GM12878 (cell line): ENCODE measurements around the gene RETN. TPM values are rescaled to one million over a fixed set of nuclear protein-coding genes. Genes with fewer than 3 reads are reported as not detected.
A peak's percentile ranks its signal among the peaks of the same experiment; 100 is the strongest.

Experiments
- ATAC-seq: fragments of 200-7000 bp; cut with Tn5 transposase; 3 replicates; pipeline ENCODE4 v1.9.1; 2020; ENCODE audit warnings: mild to moderate bottlenecking, moderate library complexity
- BruUV-seq: library from RNA; stranded (reverse); fragments of 400-500 nt; replicated peaks from 2 replicates; lab custom pipeline; 2021; lab: Mats Ljungman, UMichigan
- CTCF ChIA-PET: fragments of 300-600 bp; sonication (Branson Sonifier 250); formaldehyde crosslinking; extraction: SDS; loops from one replicate; lab custom pipeline; 2021; ENCODE audit warnings: inconsistent platforms; lab: Yijun Ruan, JAX
- POLR2A ChIA-PET: fragments of 350-600 bp; formaldehyde crosslinking; extraction: SDS; loops from one replicate; lab custom pipeline; 2021; ENCODE audit warnings: inconsistent platforms; lab: Charles Lee
- RAD21 ChIA-PET: fragments of 300-600 bp; sonication (Branson Sonifier 250); formaldehyde crosslinking; loops from one replicate; lab custom pipeline; 2023; ENCODE audit warnings: antibody characterized with exemption; ENCODE audit not compliant: unreplicated experiment; lab: Charles Lee
- SMC1A ChIA-PET: fragments of 300-600 bp; sonication (Branson Sonifier 250); formaldehyde crosslinking; loops from one replicate; lab custom pipeline; 2023; ENCODE audit not compliant: unreplicated experiment, uncharacterized antibody; lab: Charles Lee
- DNase-seq: peaks from one replicate; pipeline ENCODE4 v3.0.0-alpha.2; 2011; ENCODE audit warnings: low read depth, low spot score
- FAIRE-seq: peaks from 3 replicates; lab custom pipeline; 2011; peaks lifted over from hg19 to GRCh38; lab: Jason Lieb, UNC
- H2AFZ ChIP-seq: 2 replicates; pipeline ENCODE4 v1.6.0; 2011; ENCODE audit warnings: low read depth, low read length, control low read depth; ENCODE audit not compliant: control insufficient read depth
- H3K27ac ChIP-seq: 2 replicates; pipeline ENCODE4 v1.5.1; 2011; ENCODE audit warnings: control low read depth; ENCODE audit not compliant: control insufficient read depth, insufficient read depth
- H3K27me3 ChIP-seq, 2 experiments: replicated peaks in 1 of 2; 2 replicates each; pipeline versions ENCODE4 v1.6.0 to v1.6.1; 2011; ENCODE audit warnings: low read length in 1 of 2; ENCODE audit not compliant: control insufficient read depth in 2 of 2, insufficient read depth in 2 of 2
- H3K36me3 ChIP-seq, 2 experiments: 2 replicates each; pipeline ENCODE4 v1.5.1; 2011; ENCODE audit warnings: low read length in 1 of 2; ENCODE audit not compliant: control insufficient read depth in 2 of 2, insufficient read depth in 2 of 2
- H3K4me1 ChIP-seq: 2 replicates; pipeline ENCODE4 v1.6.1; 2011; ENCODE audit warnings: mild to moderate bottlenecking, low read length, moderate library complexity, mixed read lengths; ENCODE audit not compliant: control insufficient read depth, insufficient read depth
- H3K4me2 ChIP-seq: 2 replicates; pipeline ENCODE4 v1.6.0; 2011; ENCODE audit warnings: control low read depth; ENCODE audit not compliant: control insufficient read depth, insufficient read depth
- H3K4me3 ChIP-seq: fragments of 200-600 bp; sonication (generic); 2 replicates; pipeline ENCODE4 v1.5.1; 2016
- H3K79me2 ChIP-seq: 2 replicates; pipeline ENCODE4 v1.6.0; 2011; ENCODE audit warnings: low read length; ENCODE audit not compliant: control insufficient read depth, insufficient read depth
- H3K9ac ChIP-seq: 2 replicates; pipeline ENCODE4 v1.8.0; 2011; ENCODE audit warnings: low read length, control low read depth, mixed read lengths; ENCODE audit not compliant: control insufficient read depth, insufficient read depth
- H3K9me3 ChIP-seq: replicated peaks from 3 replicates; pipeline ENCODE4 v1.5.1; 2011; ENCODE audit warnings: mild to moderate bottlenecking, low read length; ENCODE audit not compliant: control insufficient read depth, insufficient read depth
- H4K20me1 ChIP-seq: 2 replicates; pipeline ENCODE4 v1.6.0; 2011; ENCODE audit not compliant: control insufficient read depth, insufficient read depth
- HCFC1 ChIP-seq: fragments of 150-350 bp; IDR thresholded peaks from 2 replicates; pipeline ENCODE4 v1.6.1; 2014; ENCODE audit warnings: low read length
- LARP7 ChIP-seq: fragments of 450-650 bp; IDR thresholded peaks from 2 replicates; pipeline ENCODE4 v1.6.1; 2017; ENCODE audit warnings: mild to moderate bottlenecking
- MLLT1 ChIP-seq: fragments of 450-650 bp; IDR thresholded peaks from 2 replicates; pipeline ENCODE4 v1.6.1; 2016; ENCODE audit warnings: mild to moderate bottlenecking
- POLR2AphosphoS5 ChIP-seq: IDR thresholded peaks from 2 replicates; pipeline ENCODE4 v1.6.1; 2011; ENCODE audit warnings: mild to moderate bottlenecking, low read length, inconsistent platforms
- SRF ChIP-seq, 2 experiments: IDR thresholded peaks; 2 replicates each; pipeline ENCODE4 v1.6.1; 2011; ENCODE audit warnings: low read depth in 2 of 2, low read length in 2 of 2, mild to moderate bottlenecking in 1 of 2, moderate library complexity in 1 of 2
- SUZ12 ChIP-seq: fragments of 200-600 bp; sonication (generic); IDR thresholded peaks from one replicate; pipeline ENCODE4 v1.6.1; 2018; ENCODE audit warnings: antibody characterized with exemption, mild to moderate bottlenecking; ENCODE audit not compliant: unreplicated experiment
- WGBS: methylation state at CpG from one replicate; pipeline ENCODE4 v1.1.6; 2016; ENCODE audit warnings: low lambda C conversion rate; ENCODE audit not compliant: insufficient replicate concordance, insufficient coverage; ENCODE audit errors: missing lambda C conversion rate; 5-methylcytosine and 5-hydroxymethylcytosine counted together
- in situ Hi-C: fragments of 300-500 bp; cut with MboI; formaldehyde crosslinking; loops from 9 replicates; pipeline ENCODE4 v1.14.3; 2018; ENCODE audit warnings: mixed read lengths
- intact Hi-C: fragments of 100-400 bp; cut with micrococcal nuclease; formaldehyde crosslinking; loops from one replicate; pipeline ENCODE4 v1.14.2; 2022; ENCODE audit not compliant: unreplicated experiment
- polyA plus RNA-seq, 11 experiments: library from polyadenylated mRNA; depleted of rRNA in 4 of 11; unstranded in 6 of 11; stranded (reverse) in 5 of 11; fragments of >200 nt; fragmentation: Nextera tagmentation in 4 of 11; fragmentation: Illumina TruSeq in 1 of 11; extraction: Ambion mirVana in 4 of 11; extraction: Trizol in 1 of 11; gene quantifications; 1 replicate in 1 of 11; 2 replicates in 10 of 11; pipeline versions ENCODE4 v1.2.1 to v1.2.3, GENCODE V29; 2011 to 2016; ENCODE audit warnings: inconsistent platforms in 2 of 11, missing spikeins in 2 of 11, low read depth in 1 of 11
- total RNA-seq, 4 experiments: library from RNA; depleted of rRNA in 3 of 4; stranded (reverse); fragments of >200 nt in 3 of 4; fragmentation: Illumina TruSeq in 1 of 4; extraction: Trizol in 1 of 4; gene quantifications; 2 replicates each; pipeline versions ENCODE4 v1.2.1 to v1.2.3, GENCODE V29; 2013 to 2021
- TF ChIP-seq, protein P1 (sequence below): fragments of 450-650 bp; formaldehyde crosslinking; IDR thresholded peaks from 2 replicates; pipeline ENCODE4 v1.5.0; 2022; ENCODE audit warnings: mild to moderate bottlenecking, missing genetic modification characterization

Gene RETN
- total and polyA plus RNA-seq, 10 of the 15 experiments (the other 5 are each of a cell fraction or from before 2014, with no cell fraction given), result 0.26 TPM; not detected in 9

GRCh38 chr19:7625763-7626372 is 43.0 kb upstream of the RETN start:
- BruUV-seq, result no TSS peak
- ChIA-PET CTCF (no interaction called here), SMC1A (no interaction called here)
- H3K27ac ChIP-seq, result no peak overlapping the region
- no peak overlapping the region for H3K4me2 ChIP-seq
- intact Hi-C loops, result no loop called here
- H4K20me1 ChIP-seq, result no peaks in the 10 kb centered on the region
- H3K4me1 ChIP-seq, result peaks cover 13% of the 10 kb centered on the region
- no peak for DNase-seq
- no peaks in the 10 kb centered on the region for H3K9me3 ChIP-seq
- WGBS, result 97% methylated on average over 34 of the region's 34 CpGs
- TF ChIP-seq MLLT1 (0 out of 2 replicates have a peak, but pooled peaks have one; percentile 20), POLR2AphosphoS5 (0 out of 2 replicates have a peak, but pooled peaks have one; percentile 4), SUZ12 (no peak)
- TF ChIP-seq, all 136 proteins: peak for 2
- Histone ChIP-seq H3K36me3 (peaks cover 7 to 19% of the 10 kb centered on the region in 2 experiments; a peak in 3 of 4 replicates), H2AFZ (no peak overlapping the region), H3K4me3 (no peak overlapping the region), H3K9ac (no peak overlapping the region), H3K79me2 (peaks cover 41% of the 10 kb centered on the region), H3K27me3 (no peaks in the 10 kb centered on the region)
- no peak for ATAC-seq
- in situ Hi-C loops, result no loop called here
- ChIA-PET RAD21 (no interaction called here), POLR2A (interaction anchor here (0.7 kb wide), 3 partner anchors 19 to 58 kb away, joined by 3 to 5 read pairs (median 4); no protein-coding TSS in a partner anchor)
- no peak for FAIRE-seq

DNA sequence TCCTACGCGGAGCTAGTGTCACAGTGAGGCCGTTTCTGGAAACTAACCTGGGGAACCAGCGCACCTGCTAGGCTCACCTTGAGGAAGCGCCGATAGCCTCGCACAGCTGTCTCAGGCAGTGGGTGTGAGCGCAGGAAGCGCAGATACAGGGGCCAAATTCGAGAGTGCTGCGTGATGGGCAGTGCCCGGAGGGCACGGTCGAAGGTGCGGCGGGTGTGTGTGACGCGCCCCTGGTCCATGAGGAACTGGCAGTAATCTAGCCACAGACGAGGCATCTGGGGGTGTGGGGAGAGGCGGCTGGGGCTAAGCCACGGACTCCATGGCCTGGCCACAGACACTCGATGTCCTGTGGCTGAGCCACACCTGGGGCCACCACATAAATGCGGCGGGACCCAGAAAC is 41.7 kb upstream of the RETN start:
- TF ChIP-seq HCFC1 (no peak), LARP7 (no peak), SRF (IDR thresholded peaks at IDR 0.05; ENCODE audit: low read depth in 2 of 2, low read length in 2 of 2) (no peak)
- TF ChIP-seq, protein P1, sequence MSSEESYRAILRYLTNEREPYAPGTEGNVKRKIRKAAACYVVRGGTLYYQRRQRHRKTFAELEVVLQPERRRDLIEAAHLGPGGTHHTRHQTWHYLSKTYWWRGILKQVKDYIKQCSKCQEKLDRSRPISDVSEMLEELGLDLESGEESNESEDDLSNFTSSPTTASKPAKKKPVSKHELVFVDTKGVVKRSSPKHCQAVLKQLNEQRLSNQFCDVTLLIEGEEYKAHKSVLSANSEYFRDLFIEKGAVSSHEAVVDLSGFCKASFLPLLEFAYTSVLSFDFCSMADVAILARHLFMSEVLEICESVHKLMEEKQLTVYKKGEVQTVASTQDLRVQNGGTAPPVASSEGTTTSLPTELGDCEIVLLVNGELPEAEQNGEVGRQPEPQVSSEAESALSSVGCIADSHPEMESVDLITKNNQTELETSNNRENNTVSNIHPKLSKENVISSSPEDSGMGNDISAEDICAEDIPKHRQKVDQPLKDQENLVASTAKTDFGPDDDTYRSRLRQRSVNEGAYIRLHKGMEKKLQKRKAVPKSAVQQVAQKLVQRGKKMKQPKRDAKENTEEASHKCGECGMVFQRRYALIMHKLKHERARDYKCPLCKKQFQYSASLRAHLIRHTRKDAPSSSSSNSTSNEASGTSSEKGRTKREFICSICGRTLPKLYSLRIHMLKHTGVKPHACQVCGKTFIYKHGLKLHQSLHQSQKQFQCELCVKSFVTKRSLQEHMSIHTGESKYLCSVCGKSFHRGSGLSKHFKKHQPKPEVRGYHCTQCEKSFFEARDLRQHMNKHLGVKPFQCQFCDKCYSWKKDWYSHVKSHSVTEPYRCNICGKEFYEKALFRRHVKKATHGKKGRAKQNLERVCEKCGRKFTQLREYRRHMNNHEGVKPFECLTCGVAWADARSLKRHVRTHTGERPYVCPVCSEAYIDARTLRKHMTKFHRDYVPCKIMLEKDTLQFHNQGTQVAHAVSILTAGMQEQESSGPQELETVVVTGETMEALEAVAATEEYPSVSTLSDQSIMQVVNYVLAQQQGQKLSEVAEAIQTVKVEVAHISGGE (CRISPR knock-in tag), result no peak
- TF ChIP-seq, all 136 proteins: peak for 0
- ChIA-PET CTCF (no interaction called here), RAD21 (no interaction called here), SMC1A (no interaction called here), POLR2A (no interaction called here)
- in situ Hi-C loops, result no loop called here
- intact Hi-C loops, result no loop called here
- no TSS peak for BruUV-seq
- ATAC-seq, result no peak
- Histone ChIP-seq H3K9ac (no peak overlapping the region), H3K4me2 (no peak overlapping the region), H3K4me1 (peaks cover 13% of the 10 kb centered on the region), H2AFZ (no peak overlapping the region), H3K79me2 (peaks cover 41% of the 10 kb centered on the region), H3K36me3 (peaks cover 7 to 12% of the 10 kb centered on the region in 2 experiments; a peak in 3 of 4 replicates), H4K20me1 (no peaks in the 10 kb centered on the region), H3K27me3 (no peaks in the 10 kb centered on the region), H3K4me3 (no peak overlapping the region), H3K9me3 (no peaks in the 10 kb centered on the region), H3K27ac (no peak overlapping the region)
- DNase-seq, result no peak
- no peak for FAIRE-seq
- WGBS, result 90% methylated on average over 24 of the region's 24 CpGs
